ENCODE data around the gene AKT1. TPM values are rescaled to one million over a fixed set of nuclear protein-coding genes. Genes with fewer than 3 reads are reported as not detected.
A peak's percentile ranks its signal among the peaks of the same experiment; 100 is the strongest.

AKT1 gene
- total and polyA plus RNA-seq, 2 of the 13 experiments (the other 11 are each of a cell fraction or from before 2014, with no cell fraction given): 96.2 to 116 TPM

GRCh38 chr14:104734991-104735779 lies 60.4 kb downstream of the AKT1 start (continued):
- peak; percentile 78 for TF ChIP-seq ZBTB33 (CRISPR knock-in tag; IDR thresholded peaks at IDR 0.05)
- TF ChIP-seq, protein P1, sequence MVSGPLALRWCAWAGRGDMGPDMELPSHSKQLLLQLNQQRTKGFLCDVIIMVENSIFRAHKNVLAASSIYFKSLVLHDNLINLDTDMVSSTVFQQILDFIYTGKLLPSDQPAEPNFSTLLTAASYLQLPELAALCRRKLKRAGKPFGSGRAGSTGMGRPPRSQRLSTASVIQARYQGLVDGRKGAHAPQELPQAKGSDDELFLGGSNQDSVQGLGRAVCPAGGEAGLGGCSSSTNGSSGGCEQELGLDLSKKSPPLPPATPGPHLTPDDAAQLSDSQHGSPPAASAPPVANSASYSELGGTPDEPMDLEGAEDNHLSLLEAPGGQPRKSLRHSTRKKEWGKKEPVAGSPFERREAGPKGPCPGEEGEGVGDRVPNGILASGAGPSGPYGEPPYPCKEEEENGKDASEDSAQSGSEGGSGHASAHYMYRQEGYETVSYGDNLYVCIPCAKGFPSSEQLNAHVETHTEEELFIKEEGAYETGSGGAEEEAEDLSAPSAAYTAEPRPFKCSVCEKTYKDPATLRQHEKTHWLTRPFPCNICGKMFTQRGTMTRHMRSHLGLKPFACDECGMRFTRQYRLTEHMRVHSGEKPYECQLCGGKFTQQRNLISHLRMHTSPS (CRISPR knock-in tag; IDR thresholded peaks at IDR 0.05; ENCODE audit: low read depth): peak; percentile 92
- TF ChIP-seq ZNF335 (CRISPR knock-in tag; IDR thresholded peaks at IDR 0.05): no peak
- TF ChIP-seq ZNF468 (CRISPR knock-in tag; IDR thresholded peaks at IDR 0.05): peak; percentile 98
- peak; percentile 50 for TF ChIP-seq HNF4A (CRISPR knock-in tag; IDR thresholded peaks at IDR 0.05)
- TF ChIP-seq, protein P2, sequence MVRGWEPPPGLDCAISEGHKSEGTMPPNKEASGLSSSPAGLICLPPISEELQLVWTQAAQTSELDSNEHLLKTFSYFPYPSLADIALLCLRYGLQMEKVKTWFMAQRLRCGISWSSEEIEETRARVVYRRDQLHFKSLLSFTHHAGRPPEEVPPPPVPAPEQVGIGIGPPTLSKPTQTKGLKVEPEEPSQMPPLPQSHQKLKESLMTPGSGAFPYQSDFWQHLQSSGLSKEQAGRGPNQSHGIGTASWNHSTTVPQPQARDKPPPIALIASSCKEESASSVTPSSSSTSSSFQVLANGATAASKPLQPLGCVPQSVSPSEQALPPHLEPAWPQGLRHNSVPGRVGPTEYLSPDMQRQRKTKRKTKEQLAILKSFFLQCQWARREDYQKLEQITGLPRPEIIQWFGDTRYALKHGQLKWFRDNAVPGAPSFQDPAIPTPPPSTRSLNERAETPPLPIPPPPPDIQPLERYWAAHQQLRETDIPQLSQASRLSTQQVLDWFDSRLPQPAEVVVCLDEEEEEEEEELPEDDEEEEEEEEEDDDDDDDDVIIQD (CRISPR knock-in tag; IDR thresholded peaks at IDR 0.05; ENCODE audit: low read depth): peak; percentile 35; the same call in 1 of the 2 replicates
- TF ChIP-seq XBP1 (CRISPR knock-in tag; IDR thresholded peaks at IDR 0.05): no peak
- no peak for TF ChIP-seq MBNL3 (CRISPR knock-in tag; conservative IDR thresholded peaks at IDR 0.05)
- peak in 1 of 2 experiments; percentile 9; a peak in 1 of 4 replicates for TF ChIP-seq EP300 (IDR thresholded peaks at IDR 0.05; ENCODE audit: low read depth in 2 of 2, low read length in 2 of 2)
- peak; percentile 55; the same call in 1 of the 2 replicates for TF ChIP-seq EP300 (CRISPR knock-in tag; IDR thresholded peaks at IDR 0.05; ENCODE audit: borderline replicate concordance)
- no peak for TF ChIP-seq STAG1 (CRISPR knock-in tag; IDR thresholded peaks at IDR 0.05)
- peak; percentile 78 for TF ChIP-seq ZNF431 (CRISPR knock-in tag; IDR thresholded peaks at IDR 0.05; ENCODE audit: borderline replicate concordance, low read depth)
- TF ChIP-seq ZFP1 (CRISPR knock-in tag; IDR thresholded peaks at IDR 0.05): 0 out of 2 replicates have a peak, but pooled peaks have one; percentile 28
- TF ChIP-seq, protein P3, sequence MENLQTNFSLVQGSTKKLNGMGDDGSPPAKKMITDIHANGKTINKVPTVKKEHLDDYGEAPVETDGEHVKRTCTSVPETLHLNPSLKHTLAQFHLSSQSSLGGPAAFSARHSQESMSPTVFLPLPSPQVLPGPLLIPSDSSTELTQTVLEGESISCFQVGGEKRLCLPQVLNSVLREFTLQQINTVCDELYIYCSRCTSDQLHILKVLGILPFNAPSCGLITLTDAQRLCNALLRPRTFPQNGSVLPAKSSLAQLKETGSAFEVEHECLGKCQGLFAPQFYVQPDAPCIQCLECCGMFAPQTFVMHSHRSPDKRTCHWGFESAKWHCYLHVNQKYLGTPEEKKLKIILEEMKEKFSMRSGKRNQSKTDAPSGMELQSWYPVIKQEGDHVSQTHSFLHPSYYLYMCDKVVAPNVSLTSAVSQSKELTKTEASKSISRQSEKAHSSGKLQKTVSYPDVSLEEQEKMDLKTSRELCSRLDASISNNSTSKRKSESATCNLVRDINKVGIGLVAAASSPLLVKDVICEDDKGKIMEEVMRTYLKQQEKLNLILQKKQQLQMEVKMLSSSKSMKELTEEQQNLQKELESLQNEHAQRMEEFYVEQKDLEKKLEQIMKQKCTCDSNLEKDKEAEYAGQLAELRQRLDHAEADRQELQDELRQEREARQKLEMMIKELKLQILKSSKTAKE (CRISPR knock-in tag; IDR thresholded peaks at IDR 0.05; ENCODE audit: borderline replicate concordance): 0 out of 2 replicates have a peak, but pooled peaks have one; percentile 28
- no peak for TF ChIP-seq NONO (IDR thresholded peaks at IDR 0.05)
- peak; percentile 60 for TF ChIP-seq NONO (CRISPR knock-in tag; conservative IDR thresholded peaks at IDR 0.05)
- no peak for TF ChIP-seq ZNF44 (CRISPR knock-in tag; IDR thresholded peaks at IDR 0.05)
- TF ChIP-seq ZNF280D (CRISPR knock-in tag; IDR thresholded peaks at IDR 0.05): peak; percentile 69; the same call in 1 of the 2 replicates
